H1 (cell line): Measurements from ENCODE around the gene MYLK3. TPM values are rescaled to one million over a fixed set of nuclear protein-coding genes. Genes with fewer than 3 reads are reported as not detected.

Source experiments
- CTCF ChIA-PET: fragments of 300-600 bp; sonication (Branson Sonifier 250); formaldehyde crosslinking; loops from one replicate; lab custom pipeline; 2021; ENCODE audit not compliant: partially characterized antibody; lab: Charles Lee
- POLR2A ChIA-PET: fragments of 300-600 bp; sonication (Branson Sonifier 250); formaldehyde crosslinking; loops from one replicate; lab custom pipeline; 2021; ENCODE audit warnings: inconsistent platforms; ENCODE audit not compliant: partially characterized antibody; lab: Charles Lee
- DNase-seq, 2 experiments: peaks; one replicate each; pipeline versions ENCODE4 v3.0.0 to v3.0.0-alpha.2; 2010 to 2022; ENCODE audit warnings: low spot score in 2 of 2, low read depth in 1 of 2, mixed read lengths in 1 of 2
- FAIRE-seq: peaks from 2 replicates; lab custom pipeline; 2011; peaks lifted over from hg19 to GRCh38; lab: Jason Lieb, UNC
- H2AFZ ChIP-seq: 2 replicates; pipeline ENCODE4 v1.8.1; 2012; ENCODE audit warnings: low read length, inconsistent platforms
- H2AK5ac ChIP-seq: 2 replicates; pipeline ENCODE4 v1.6.1; 2013; ENCODE audit warnings: low read depth, low read length
- H2BK120ac ChIP-seq: replicated peaks from 2 replicates; pipeline ENCODE3; 2013; ENCODE audit warnings: low read depth, low read length, inconsistent platforms
- H2BK12ac ChIP-seq: 2 replicates; pipeline ENCODE4 v1.6.1; 2013; ENCODE audit warnings: low read depth, low read length
- H2BK15ac ChIP-seq: 2 replicates; pipeline ENCODE4 v1.6.1; 2013; ENCODE audit warnings: low read length
- H2BK20ac ChIP-seq: 2 replicates; pipeline ENCODE4 v1.6.1; 2013; ENCODE audit warnings: low read length
- H2BK5ac ChIP-seq: 2 replicates; pipeline ENCODE4 v1.6.1; 2013; ENCODE audit warnings: low read depth, low read length
- H3K14ac ChIP-seq: 2 replicates; pipeline ENCODE4 v1.6.1; 2013; ENCODE audit warnings: inconsistent platforms; ENCODE audit not compliant: insufficient read length
- H3K18ac ChIP-seq: 2 replicates; pipeline ENCODE4 v1.6.1; 2013; ENCODE audit warnings: low read length; ENCODE audit errors: extremely low read depth
- H3K23ac ChIP-seq: 2 replicates; pipeline ENCODE4 v1.6.1; 2013; ENCODE audit warnings: inconsistent platforms; ENCODE audit not compliant: insufficient read length
- H3K23me2 ChIP-seq: 2 replicates; pipeline ENCODE4 v1.6.1; 2013; ENCODE audit warnings: low read depth, low read length
- H3K27ac ChIP-seq: 2 replicates; pipeline ENCODE4 v1.6.1; 2011; ENCODE audit warnings: low read depth, low read length, inconsistent platforms
- H3K27me3 ChIP-seq, 4 experiments: replicated peaks in 1 of 4; 1 replicate in 1 of 4; 2 replicates in 3 of 4; pipeline versions ENCODE4 v1.6.1 to v1.8.1; 2011 to 2013; ENCODE audit warnings: low read length in 3 of 4, mild to moderate bottlenecking in 3 of 4, inconsistent platforms in 2 of 4, mixed read lengths in 2 of 4, moderate library complexity in 1 of 4; ENCODE audit not compliant: control insufficient read depth in 3 of 4, insufficient read depth in 3 of 4; ENCODE audit errors: extremely low read depth in 1 of 4
- H3K36me3 ChIP-seq, 4 experiments: 2 replicates each; pipeline versions ENCODE4 v1.6.1 to v1.8.1; 2011 to 2013; ENCODE audit warnings: mild to moderate bottlenecking in 4 of 4, low read length in 3 of 4, moderate library complexity in 2 of 4, control low read depth in 1 of 4, inconsistent platforms in 1 of 4; ENCODE audit not compliant: insufficient read depth in 4 of 4, control insufficient read depth in 2 of 4
- H3K4ac ChIP-seq: replicated peaks from 2 replicates; pipeline ENCODE3; 2013; ENCODE audit warnings: low read length, low read depth, mixed read lengths, inconsistent platforms; ENCODE audit not compliant: insufficient read length
- H3K4me1 ChIP-seq, 4 experiments: replicated peaks in 1 of 4; 1 replicate in 1 of 4; 2 replicates in 3 of 4; pipeline versions ENCODE4 v1.6.1 to v1.8.1; 2011 to 2013; ENCODE audit warnings: low read length in 3 of 4, inconsistent platforms in 2 of 4, mixed read lengths in 1 of 4; ENCODE audit not compliant: insufficient read depth in 4 of 4, control insufficient read depth in 3 of 4
- H3K4me2 ChIP-seq, 2 experiments: 2 replicates each; pipeline versions ENCODE4 v1.6.1 to v1.8.1; 2011 to 2013; ENCODE audit warnings: low read depth in 2 of 2, low read length in 2 of 2, control low read depth in 1 of 2, inconsistent platforms in 1 of 2, mild to moderate bottlenecking in 1 of 2; ENCODE audit not compliant: insufficient read depth in 1 of 2
- H3K4me3 ChIP-seq, 4 experiments: fragments of 200-600, 300-600 bp in 1 of 4; sonication (generic), shearing (Covaris generic), sonication (Bioruptor Twin) in 1 of 4; 2 replicates each; pipeline versions ENCODE4 v1.5.1 to v1.8.1; 2011 to 2016; ENCODE audit warnings: low read length in 4 of 4, low read depth in 3 of 4, control low read depth in 2 of 4, inconsistent platforms in 2 of 4, mild to moderate bottlenecking in 2 of 4, mixed read lengths in 1 of 4, moderate library complexity in 1 of 4; ENCODE audit not compliant: insufficient read depth in 2 of 4; ENCODE audit errors: extremely low read depth in 1 of 4
- H3K56ac ChIP-seq: replicated peaks from 2 replicates; pipeline ENCODE3; 2013; ENCODE audit warnings: low read depth, mild to moderate bottlenecking, mixed read lengths, low read length, inconsistent platforms; ENCODE audit not compliant: insufficient read length
- H3K79me1 ChIP-seq: 2 replicates; pipeline ENCODE4 v1.6.1; 2013; ENCODE audit warnings: low read depth, low read length, control low read depth
- H3K79me2 ChIP-seq, 2 experiments: 2 replicates each; pipeline versions ENCODE4 v1.6.1 to v1.8.1; 2012 to 2013; ENCODE audit warnings: low read length in 2 of 2, mild to moderate bottlenecking in 2 of 2, inconsistent platforms in 1 of 2; ENCODE audit not compliant: insufficient read depth in 2 of 2, control insufficient read depth in 1 of 2
- H3K9ac ChIP-seq, 4 experiments: replicated peaks in 1 of 4; 1 replicate in 1 of 4; 2 replicates in 3 of 4; pipeline versions ENCODE4 v1.6.1 to v1.8.1; 2011 to 2013; ENCODE audit warnings: low read depth in 3 of 4, low read length in 3 of 4, control low read depth in 2 of 4, mild to moderate bottlenecking in 2 of 4, moderate library complexity in 2 of 4, inconsistent platforms in 1 of 4; ENCODE audit errors: extremely low read depth in 1 of 4
- H3K9me3 ChIP-seq, 2 experiments: 2 replicates each; pipeline versions ENCODE4 v1.6.1 to v1.8.1; 2012 to 2013; ENCODE audit warnings: mild to moderate bottlenecking in 2 of 2, moderate library complexity in 2 of 2, control low read depth in 1 of 2, inconsistent platforms in 1 of 2, low read depth in 1 of 2, low read length in 1 of 2, mixed read lengths in 1 of 2; ENCODE audit not compliant: insufficient read depth in 2 of 2
- H4K20me1 ChIP-seq, 2 experiments: replicated peaks in 1 of 2; 2 replicates each; pipeline versions ENCODE3 to v1.8.1; 2011 to 2013; ENCODE audit warnings: inconsistent platforms in 2 of 2, low read length in 2 of 2, mild to moderate bottlenecking in 1 of 2; ENCODE audit not compliant: insufficient read depth in 2 of 2, control insufficient read depth in 1 of 2
- H4K5ac ChIP-seq: 2 replicates; pipeline ENCODE4 v1.6.1; 2013; ENCODE audit warnings: low read length, low read depth, mixed read lengths, inconsistent platforms; ENCODE audit not compliant: insufficient read length
- H4K8ac ChIP-seq: 2 replicates; pipeline ENCODE4 v1.8.0; 2013; ENCODE audit warnings: mild to moderate bottlenecking, moderate library complexity, low read length, inconsistent platforms; ENCODE audit not compliant: insufficient read depth; ENCODE audit errors: extremely low read depth
- H4K91ac ChIP-seq: replicated peaks from 2 replicates; pipeline ENCODE3; 2013; ENCODE audit warnings: low read length, mixed read lengths, inconsistent platforms; ENCODE audit not compliant: insufficient read length
- SP1 ChIP-seq: IDR thresholded peaks from 2 replicates; pipeline ENCODE4 v1.6.1; 2011; ENCODE audit warnings: low read depth, low read length
- SP2 ChIP-seq: IDR thresholded peaks from 2 replicates; pipeline ENCODE4 v1.6.1; 2012; ENCODE audit warnings: mild to moderate bottlenecking, low read length, inconsistent platforms
- WGBS, 2 experiments: shearing (Covaris generic) in 1 of 2; methylation state at CpG; one replicate each; pipeline versions ENCODE4 v1.1.6 to v1.1.7; 2013 to 2015; ENCODE audit warnings: low lambda C conversion rate in 2 of 2, mixed read lengths in 2 of 2, inconsistent platforms in 1 of 2, low coverage in 1 of 2, missing lambda C conversion rate in 1 of 2; ENCODE audit not compliant: insufficient replicate concordance in 2 of 2, insufficient coverage in 1 of 2, insufficient read length in 1 of 2; ENCODE audit errors: extremely low coverage in 1 of 2, missing lambda C conversion rate in 1 of 2; 5-methylcytosine and 5-hydroxymethylcytosine counted together
- polyA plus RNA-seq, 7 experiments: library from polyadenylated mRNA; depleted of rRNA in 3 of 7; stranded (reverse) in 5 of 7; unstranded in 2 of 7; fragments of >200 nt in 5 of 7; fragments of 200-250 nt in 2 of 7; gene quantifications; 1 replicate in 5 of 7; 2 replicates in 1 of 7; 4 replicates in 1 of 7; pipeline versions ENCODE4 v1.2.1 to v1.2.3, GENCODE V29; 2011 to 2013; ENCODE audit warnings: missing spikeins in 2 of 7, mixed read lengths in 2 of 7
- total RNA-seq: library from RNA; stranded (reverse); fragmentation: NEBNext Ultra II Directional; extraction: Animal tissue kit (Norgen Biotek cat#: 25700); gene quantifications from 2 replicates; pipeline ENCODE4 v1.2.1, GENCODE V29; 2021

The MYLK3 gene
- total and polyA plus RNA-seq, 2 of the 8 experiments (the other 6 are each of a cell fraction or from before 2014, with no cell fraction given): 0.14 to 0.35 TPM

- CTCF ChIA-PET: interaction anchor here (1.0 to 1.3 kb wide), 2 partner anchors 10 to 14 kb away, joined by 4 read pairs; no protein-coding TSS in a partner anchor
- no peak for TF ChIP-seq SP2
- TF ChIP-seq SP1: no peak
Observed at GRCh38 chr16:46727630-46728029, 20.5 kb downstream of the MYLK3 start.

More at GRCh38 chr16:46727630-46728029, 20.5 kb downstream of the MYLK3 start:
- Histone ChIP-seq H3K36me3 (no peaks in the 10 kb centered on the region), H2AFZ (no peak overlapping the region), H3K4ac (no peak overlapping the region), H3K4me1 (no peaks in the 10 kb centered on the region), H4K8ac (no peak overlapping the region), H2BK5ac (no peak overlapping the region), H3K79me1 (no peaks in the 10 kb centered on the region), H3K23ac (no peak overlapping the region), H3K9me3 (0 out of 4 replicates have a peak, but pooled peaks cover 0 to 2% of the 10 kb centered on the region in 2 experiments), H4K20me1 (no peaks in the 10 kb centered on the region), H4K91ac (no peak overlapping the region), H3K27ac (no peak overlapping the region), H3K18ac (no peak overlapping the region), H3K4me3 (no peak overlapping the region), H2BK20ac (no peak overlapping the region), H3K79me2 (no peaks in the 10 kb centered on the region), H3K56ac (no peak overlapping the region), H2AK5ac (no peak overlapping the region), H3K27me3 (no peaks in the 10 kb centered on the region), H4K5ac (no peak overlapping the region), H2BK12ac (no peak overlapping the region), H3K4me2 (no peak overlapping the region), H3K14ac (no peak overlapping the region), H2BK120ac (no peak overlapping the region), H3K9ac (no peak overlapping the region), H2BK15ac (no peak overlapping the region), H3K23me2 (no peaks in the 10 kb centered on the region)
- FAIRE-seq: no peak
- POLR2A ChIA-PET: interaction anchor here (0.8 to 1.4 kb wide), 3 partner anchors 27 to 65 kb away, joined by 3 read pairs; no protein-coding TSS in a partner anchor
- no peak for DNase-seq
- 94% methylated on average over 9 of the region's 9 CpGs; no CpG with 5 or more reads in 1 of the 2 experiments for WGBS, 2 experiments
